COLO668 (cell line): Measurements from ENCODE around the gene GPX4.
"Not testable (repeated sequence)": the region's sequence is repeated elsewhere in the genome, so short reads cannot be mapped to it uniquely, and the experiment has no call there.

Experiments used
- DNase-seq: peaks from one replicate; lab custom pipeline; 2025; ENCODE audit not compliant: unreplicated experiment; lab: John Stamatoyannopoulos, UW

Gene GPX4

GRCh38 chr19:1113986-1114483 is 10.2 kb downstream of the GPX4 start:
- no peak for DNase-seq

- DNase-seq, result not testable (repeated sequence)
Observed at GRCh38 chr19:1114728-1115127, 10.9 kb downstream of the GPX4 start.

GRCh38 chr19:1115646-1116420 is 12.0 kb downstream of the GPX4 start:
- no peak for DNase-seq

GRCh38 chr19:1116726-1117581 is 13.2 kb downstream of the GPX4 start:
- DNase-seq, result no peak

- DNase-seq, result no peak
Observed at GRCh38 chr19:1117654-1118053, 13.9 kb downstream of the GPX4 start.

- no peak for DNase-seq
Observed at GRCh38 chr19:1118999-1119398, 15.2 kb downstream of the GPX4 start.

- DNase-seq, result no peak
Observed at GRCh38 chr19:1119475-1120217, 15.9 kb downstream of the GPX4 start.

- no peak for DNase-seq
Observed at GRCh38 chr19:1121395-1121794, 17.6 kb downstream of the GPX4 start.

- no peak for DNase-seq
Observed at GRCh38 chr19:1122021-1122971, 18.5 kb downstream of the GPX4 start.

- DNase-seq, result peak; percentile 53
Observed at GRCh38 chr19:1122972-1123363, 19.2 kb downstream of the GPX4 start.

GRCh38 chr19:1123381-1123780 is 19.6 kb downstream of the GPX4 start:
- DNase-seq, result no peak

GRCh38 chr19:1123885-1124677 is 20.3 kb downstream of the GPX4 start:
- DNase-seq, result no peak

- DNase-seq, result no peak
Observed at GRCh38 chr19:1125601-1126467, 22.0 kb downstream of the GPX4 start.

GRCh38 chr19:1126984-1127760 is 23.4 kb downstream of the GPX4 start:
- no peak for DNase-seq

- no peak for DNase-seq
Observed at GRCh38 chr19:1128106-1128505, 24.3 kb downstream of the GPX4 start.

GRCh38 chr19:1129084-1129483 is 25.3 kb downstream of the GPX4 start:
- DNase-seq, result not testable (repeated sequence)

- DNase-seq, result no peak
Observed at GRCh38 chr19:1129535-1129934, 25.7 kb downstream of the GPX4 start.
